Uterus (tissue), 2 donors: Measurements from ENCODE around the gene PSMB5.

ENCODE experiments used
- POLR2A ChIP-seq, 2 donors: fragments of 450-650 bp; IDR thresholded peaks; one replicate each; pipeline ENCODE4 v1.6.1; 2016; ENCODE audit warnings: antibody characterized with exemption in 2 of 2, mild to moderate bottlenecking in 1 of 2, moderate library complexity in 1 of 2
- TF ChIP-seq, protein P1 (sequence below), 4 experiments: fragments of 200-600 bp in 2 of 4; fragments of 450-650 bp in 2 of 4; sonication (generic) in 2 of 4; IDR thresholded peaks; one replicate each; pipeline ENCODE4 v1.5.1; 2016 to 2019; ENCODE audit warnings: antibody characterized with exemption in 4 of 4, mild to moderate bottlenecking in 2 of 4, moderate library complexity in 1 of 4

DNA sequence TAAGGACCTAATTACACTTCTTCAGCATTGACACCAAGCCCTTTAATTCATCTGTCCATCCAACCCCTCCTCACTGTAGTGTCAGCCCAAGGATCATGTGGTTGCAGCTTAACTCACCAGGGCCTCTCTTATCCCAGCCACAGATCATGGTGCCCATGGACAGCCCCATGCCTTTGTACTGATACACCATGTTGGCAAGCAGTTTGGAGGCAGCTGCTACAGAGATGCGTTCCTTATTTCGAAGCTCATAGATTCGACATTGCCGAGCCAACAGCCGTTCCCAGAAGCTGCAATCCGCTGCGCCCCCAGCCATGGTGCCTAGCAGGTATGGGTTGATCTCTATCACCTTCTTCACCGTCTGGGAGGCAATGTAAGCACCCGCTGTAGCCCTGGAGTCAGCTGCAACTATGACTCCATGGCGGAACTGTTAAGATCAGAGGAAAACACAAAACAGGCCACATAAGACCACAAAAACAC is 1.4 kb downstream of the PSMB5 start:
- TF ChIP-seq, protein P1, sequence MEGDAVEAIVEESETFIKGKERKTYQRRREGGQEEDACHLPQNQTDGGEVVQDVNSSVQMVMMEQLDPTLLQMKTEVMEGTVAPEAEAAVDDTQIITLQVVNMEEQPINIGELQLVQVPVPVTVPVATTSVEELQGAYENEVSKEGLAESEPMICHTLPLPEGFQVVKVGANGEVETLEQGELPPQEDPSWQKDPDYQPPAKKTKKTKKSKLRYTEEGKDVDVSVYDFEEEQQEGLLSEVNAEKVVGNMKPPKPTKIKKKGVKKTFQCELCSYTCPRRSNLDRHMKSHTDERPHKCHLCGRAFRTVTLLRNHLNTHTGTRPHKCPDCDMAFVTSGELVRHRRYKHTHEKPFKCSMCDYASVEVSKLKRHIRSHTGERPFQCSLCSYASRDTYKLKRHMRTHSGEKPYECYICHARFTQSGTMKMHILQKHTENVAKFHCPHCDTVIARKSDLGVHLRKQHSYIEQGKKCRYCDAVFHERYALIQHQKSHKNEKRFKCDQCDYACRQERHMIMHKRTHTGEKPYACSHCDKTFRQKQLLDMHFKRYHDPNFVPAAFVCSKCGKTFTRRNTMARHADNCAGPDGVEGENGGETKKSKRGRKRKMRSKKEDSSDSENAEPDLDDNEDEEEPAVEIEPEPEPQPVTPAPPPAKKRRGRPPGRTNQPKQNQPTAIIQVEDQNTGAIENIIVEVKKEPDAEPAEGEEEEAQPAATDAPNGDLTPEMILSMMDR (IDR thresholded peaks at IDR 0.05), result no peak
- TF ChIP-seq POLR2A (IDR thresholded peaks at IDR 0.05), result no peak
